NCI-H774 (cell line): Measurements from ENCODE around the gene GLMN.

ENCODE experiments used
- DNase-seq: peaks from one replicate; lab custom pipeline; 2025; lab: John Stamatoyannopoulos, UW

Gene GLMN, protein sequence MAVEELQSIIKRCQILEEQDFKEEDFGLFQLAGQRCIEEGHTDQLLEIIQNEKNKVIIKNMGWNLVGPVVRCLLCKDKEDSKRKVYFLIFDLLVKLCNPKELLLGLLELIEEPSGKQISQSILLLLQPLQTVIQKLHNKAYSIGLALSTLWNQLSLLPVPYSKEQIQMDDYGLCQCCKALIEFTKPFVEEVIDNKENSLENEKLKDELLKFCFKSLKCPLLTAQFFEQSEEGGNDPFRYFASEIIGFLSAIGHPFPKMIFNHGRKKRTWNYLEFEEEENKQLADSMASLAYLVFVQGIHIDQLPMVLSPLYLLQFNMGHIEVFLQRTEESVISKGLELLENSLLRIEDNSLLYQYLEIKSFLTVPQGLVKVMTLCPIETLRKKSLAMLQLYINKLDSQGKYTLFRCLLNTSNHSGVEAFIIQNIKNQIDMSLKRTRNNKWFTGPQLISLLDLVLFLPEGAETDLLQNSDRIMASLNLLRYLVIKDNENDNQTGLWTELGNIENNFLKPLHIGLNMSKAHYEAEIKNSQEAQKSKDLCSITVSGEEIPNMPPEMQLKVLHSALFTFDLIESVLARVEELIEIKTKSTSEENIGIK

DNA sequence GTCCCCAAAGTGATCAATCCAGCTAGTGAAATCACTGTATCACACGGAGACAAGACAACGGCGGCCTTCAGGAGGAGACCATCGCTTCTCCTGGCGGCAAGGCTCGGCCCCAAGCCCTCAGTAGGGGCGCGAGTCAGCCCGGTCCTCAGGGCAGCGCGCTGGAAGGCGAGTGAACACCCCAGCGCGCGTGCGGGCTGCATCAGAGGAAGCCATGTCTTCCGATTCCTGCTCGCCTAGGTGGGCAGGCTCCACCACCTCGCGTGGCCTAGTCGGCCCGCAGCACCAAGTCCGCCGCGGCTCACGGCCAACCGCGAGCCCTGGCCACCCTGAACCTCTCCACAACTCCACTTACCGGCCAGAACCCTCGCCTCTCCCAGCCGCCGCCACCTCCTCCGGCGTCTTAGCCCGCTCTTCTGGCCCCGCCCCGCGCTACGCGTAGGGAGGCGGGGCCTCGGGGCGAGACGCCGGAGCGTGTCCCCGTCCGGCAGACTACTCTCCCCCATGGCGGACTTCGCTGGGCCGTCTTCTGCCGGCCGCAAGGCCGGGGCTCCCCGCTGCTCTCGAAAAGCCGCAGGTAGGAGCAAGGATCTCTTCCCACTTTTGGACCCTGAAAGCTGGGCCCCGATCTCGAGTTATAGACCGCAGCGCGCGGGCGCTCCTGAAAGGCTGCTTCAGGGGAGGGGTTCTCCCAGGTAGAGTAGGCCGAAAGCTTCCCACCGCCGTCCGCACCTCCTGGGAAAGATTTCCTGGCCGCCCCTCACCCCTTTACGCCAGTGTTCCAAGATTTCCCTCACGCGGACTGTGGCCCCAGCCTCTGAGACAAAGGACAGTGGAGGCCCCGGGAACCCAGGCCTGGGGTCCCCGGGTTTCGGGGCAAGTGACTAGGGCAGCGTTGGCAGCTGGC is at the start of gene GLMN, which contains the start of gene RPAP2:
Gene GLMN, minus strand, starts transcription at position 415 of the 904 bp plus-strand sequence. CDS start 988 bp downstream, outside the sequence.
Gene RPAP2, plus strand, starts transcription at position 487 of the 904 bp plus-strand sequence. Its CDS starts 15 bp downstream, at position 502.
- DNase-seq = peak; percentile 78

DNA sequence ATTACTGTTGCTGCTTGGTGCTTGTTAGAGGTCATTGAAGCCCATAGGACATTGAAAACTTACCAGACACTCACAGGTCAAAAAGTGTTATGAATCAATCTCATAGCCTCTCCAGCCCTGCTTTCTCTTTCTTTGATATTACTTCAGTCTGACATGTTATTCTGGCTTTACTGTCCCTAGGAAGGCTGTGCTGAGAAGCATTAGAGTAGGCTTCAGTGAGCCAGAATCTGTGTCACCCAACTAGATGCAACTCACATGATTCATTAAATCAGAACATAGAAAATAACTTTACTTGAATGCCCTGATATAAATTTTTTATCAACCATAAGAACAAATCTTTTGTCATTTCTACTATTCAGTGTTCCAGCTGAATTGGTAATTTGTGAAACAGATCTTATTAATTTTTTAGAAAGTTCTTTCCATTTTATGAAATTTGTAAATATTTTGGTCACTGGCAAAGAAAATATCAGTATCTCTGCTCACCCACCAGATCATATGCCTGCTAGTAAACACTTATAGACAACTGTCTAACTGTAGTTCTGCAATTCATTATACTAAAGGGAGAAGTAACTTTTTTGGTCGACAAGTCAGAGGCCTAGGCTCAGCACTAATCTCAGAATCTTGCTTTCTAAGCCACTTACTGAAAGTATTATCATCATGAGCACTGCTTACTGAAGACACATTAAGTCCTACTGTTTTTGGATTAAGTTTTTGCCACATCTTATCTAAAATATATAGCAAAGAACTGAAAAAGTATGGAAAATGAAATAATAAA is 48.3 kb upstream of the GLMN start:
- DNase-seq = no peak

DNA sequence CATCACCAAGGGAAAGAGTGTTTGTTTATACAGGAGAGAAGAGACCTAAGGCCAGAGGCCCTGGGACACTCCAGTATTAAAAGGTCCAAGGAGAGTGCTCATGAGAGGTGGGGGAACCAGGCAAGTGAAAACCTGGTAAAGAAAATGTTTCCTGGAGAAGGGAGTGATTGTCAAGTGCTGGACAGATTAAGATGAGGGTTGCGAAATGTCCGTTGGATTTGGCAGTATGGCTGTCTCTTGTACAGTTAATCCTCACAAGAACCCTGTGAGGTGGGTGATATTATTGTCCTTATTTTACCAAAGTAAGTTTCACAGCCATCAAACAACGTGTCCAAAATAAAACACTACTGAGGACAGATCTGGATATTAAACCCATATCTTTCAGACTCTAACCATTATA is 44.3 kb upstream of the GLMN start:
- no peak for DNase-seq

DNA sequence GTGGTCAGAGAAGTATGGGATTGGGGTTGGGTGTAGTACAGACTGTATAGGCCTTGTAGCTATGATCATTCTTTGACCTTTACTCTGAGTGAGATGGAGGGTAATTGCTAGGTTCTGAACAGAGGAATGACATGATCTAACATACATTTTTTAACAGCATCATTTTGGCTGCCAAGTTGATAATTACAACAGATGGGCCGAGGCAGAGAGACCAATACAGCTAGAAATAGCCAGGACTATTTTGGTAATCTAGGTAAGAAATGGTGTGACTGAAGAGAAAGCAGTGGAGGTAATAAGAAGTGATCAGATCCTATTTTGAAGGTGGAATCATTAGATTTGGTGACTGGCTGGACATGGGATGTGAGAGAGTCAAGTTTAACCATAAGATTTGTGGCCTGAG is 43.6 kb upstream of the GLMN start:
- DNase-seq = no peak

DNA sequence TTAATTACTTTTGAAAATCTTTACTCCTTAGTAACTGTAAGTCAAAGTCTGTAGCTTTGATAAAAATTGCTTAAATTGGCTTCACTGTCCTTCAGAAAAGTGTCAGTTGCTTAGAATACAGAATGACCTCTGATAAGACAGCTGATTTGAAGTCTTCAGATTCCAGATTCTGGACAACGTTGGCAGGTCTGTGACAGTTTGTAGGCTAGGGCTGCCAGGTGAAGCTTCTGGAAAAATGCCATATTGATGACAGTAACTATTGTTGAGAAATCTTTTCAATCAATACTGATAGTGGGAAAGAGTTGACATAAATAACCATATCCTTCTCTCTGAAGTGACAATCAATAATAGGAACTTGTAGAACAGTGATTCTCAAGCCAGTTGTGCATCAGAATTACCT is 41.4 kb upstream of the GLMN start:
- DNase-seq = no peak

DNA sequence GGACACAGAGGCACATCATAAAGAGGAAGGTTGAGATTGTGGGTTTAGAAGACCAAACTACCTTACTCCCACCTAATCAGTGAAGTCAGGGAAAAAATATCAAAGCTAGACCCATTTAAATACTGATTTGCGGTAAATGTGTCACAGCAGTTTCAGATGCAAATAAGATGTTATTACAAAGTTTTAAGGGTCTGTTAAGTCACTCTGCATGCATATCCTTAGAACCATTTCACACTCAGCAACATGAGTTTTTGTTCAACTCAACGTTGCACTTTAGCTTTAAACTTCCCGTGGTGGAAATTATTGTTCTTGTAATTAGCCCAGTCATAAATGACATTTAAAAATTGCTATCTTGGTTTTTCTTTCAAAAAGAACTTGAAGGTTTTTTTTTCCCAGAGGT is 34.9 kb upstream of the GLMN start:
- DNase-seq = no peak

DNA sequence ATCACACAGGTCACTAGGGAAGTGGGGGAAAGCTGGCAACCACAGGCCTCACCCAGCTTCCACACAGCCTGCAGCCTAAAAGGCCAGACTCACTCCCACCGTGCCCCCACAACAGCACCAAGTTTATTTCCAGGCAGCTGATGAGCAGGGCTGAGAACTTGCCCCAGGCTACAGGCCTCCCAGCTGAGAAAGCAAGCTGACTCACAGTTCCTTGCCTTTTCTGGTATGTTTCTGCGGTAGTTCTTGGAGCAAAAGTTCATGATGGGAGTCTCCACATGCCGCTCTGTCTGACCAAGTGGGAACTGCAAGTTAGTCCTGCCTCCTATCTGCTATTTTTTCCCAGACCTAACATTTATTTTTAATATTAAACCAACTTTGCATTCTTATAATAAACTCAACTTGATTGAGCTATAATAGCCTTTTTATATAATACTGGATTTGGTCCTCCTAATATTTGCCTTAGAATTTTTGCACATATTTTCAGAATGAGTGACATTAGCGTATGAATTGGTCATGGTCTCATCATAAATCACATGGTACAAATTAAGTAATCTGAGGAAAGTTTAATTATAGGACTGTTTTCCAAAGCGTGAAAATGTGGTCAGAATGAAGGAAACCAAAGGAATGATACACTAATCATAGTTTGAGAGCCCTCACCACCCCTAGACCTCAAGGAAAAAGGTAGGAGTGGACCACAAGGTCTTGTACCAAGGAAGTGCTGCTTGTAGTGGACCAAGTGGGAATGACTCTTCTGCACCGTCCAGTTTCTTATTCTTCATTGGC is 30.8 kb upstream of the GLMN start:
- no peak for DNase-seq

DNA sequence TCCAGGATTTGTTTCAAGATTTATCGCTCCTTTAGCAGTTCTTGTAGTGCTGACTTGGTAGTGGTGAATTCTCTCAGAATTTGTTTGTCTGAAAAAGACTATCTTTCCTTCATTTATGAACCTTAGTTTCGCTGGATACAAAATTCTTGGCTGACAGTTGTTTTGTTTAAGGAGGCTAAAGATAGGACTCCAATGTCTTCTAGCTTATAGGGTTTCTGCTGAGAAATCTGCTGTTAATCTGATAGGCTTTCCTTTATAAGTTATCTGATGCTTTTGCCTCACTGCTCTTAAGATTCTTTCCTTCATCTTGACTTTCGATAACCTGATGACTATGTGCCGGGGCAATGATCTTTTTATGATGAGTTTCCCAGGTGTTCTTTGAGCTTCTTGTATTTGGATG is 29.0 kb upstream of the GLMN start:
- DNase-seq = no peak

DNA sequence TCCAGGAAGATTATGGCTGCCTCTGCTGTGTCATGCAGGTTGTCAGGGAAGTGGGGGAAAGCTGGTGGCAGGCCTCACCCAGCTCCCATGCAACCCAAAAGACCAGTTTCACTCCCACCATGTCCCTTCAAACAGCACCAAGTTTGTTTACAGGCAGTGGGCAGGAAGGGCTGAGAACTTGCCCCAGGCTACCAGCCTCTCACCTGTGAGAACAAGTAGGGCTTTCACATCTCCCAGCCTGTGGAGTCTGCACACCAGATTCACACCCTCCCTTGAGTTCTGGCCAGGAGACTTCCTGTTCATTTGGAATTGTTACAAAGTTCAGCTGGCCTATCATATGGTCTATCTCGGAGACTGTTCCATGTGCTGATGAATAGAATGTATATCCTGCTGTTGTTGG is 27.9 kb upstream of the GLMN start:
- DNase-seq = no peak

DNA sequence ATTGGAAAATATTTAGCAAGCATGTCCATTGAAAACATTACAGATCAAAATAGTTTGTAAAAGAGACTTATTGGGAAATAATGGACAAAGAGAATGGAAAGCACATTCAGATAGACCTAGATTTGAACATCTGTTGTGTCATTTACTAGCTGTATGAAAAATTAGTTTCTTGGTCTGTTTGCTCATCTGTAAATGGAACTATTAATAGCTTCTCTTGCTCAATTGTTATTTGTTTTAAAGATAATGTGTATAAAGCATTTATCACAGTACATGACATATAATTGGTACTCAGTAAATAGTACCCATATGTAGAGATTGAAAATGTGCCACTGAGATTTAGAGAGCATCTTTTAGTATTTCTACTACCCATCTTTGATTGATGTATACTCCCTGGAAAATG is 26.0 kb upstream of the GLMN start:
- no peak for DNase-seq

DNA sequence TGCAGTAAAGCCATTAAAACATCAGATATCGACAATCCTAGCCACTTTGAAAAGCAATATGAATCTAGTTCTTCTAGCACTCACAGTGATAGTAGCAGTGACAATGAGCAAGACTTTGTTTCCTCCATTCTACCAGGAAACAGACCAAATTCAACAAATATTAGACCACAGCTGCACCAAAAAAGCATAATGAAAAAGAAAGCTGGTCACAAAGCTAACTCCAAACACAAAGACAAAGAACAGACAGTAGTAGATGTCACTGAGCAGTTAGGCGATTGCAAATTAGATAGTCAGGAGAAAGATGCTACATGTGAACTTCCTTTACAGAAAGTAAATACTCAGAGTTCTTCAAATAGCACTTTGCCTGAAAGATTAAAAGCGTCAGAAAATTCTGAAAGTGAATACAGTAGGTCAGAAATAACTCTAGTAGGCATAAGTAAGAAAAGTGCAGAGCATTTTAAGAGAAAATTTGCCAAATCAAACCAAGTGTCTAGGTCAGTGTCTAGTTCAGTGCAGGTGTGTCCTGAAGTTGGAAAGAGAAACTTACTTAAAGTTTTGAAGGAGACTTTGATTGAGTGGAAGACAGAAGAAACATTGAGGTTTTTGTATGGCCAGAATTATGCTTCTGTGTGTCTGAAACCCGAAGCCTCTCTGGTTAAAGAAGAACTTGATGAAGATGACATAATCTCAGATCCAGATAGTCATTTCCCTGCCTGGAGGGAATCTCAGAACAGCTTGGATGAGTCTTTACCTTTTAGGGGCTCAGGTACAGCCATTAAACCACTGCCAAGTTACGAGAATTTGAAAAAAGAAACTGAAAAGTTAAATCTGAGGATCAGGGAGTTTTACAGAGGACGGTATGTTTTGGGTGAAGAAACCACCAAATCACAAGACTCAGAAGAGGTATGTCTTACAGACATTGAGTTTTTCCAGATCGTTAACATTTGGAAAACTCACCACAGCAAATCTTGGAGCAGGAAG is 25.0 kb upstream of the GLMN start:
- DNase-seq = no peak

DNA sequence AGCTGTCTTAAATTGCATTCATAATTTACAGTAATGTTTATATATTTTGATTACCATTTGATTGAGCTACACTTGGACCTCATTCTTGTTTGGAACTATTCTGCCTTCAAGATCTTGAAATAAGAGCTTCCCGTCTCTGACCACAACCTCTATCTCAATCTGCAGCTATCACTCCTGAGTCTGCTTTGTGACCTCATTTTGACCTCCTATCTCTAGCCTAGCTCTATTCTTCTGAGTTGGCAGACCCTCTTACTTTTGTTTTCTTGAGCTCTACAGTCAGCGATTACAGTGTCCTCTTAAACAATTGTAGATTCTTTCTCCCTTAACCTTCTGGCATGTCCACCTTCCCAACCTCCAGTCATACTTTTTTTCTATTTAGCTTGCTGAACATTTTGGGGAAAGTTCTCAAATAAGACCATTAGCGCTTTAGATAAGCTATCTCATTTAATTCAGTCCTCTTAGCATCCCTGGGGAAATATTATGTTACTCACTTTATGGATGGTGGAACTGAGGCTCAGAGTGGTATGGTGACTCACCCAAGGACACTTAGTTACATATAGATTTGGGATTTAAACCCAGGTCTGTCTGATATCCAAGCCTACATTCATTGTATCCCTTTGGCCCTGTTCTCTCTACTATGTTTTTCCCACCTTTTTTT is 19.2 kb upstream of the GLMN start:
- DNase-seq = no peak

DNA sequence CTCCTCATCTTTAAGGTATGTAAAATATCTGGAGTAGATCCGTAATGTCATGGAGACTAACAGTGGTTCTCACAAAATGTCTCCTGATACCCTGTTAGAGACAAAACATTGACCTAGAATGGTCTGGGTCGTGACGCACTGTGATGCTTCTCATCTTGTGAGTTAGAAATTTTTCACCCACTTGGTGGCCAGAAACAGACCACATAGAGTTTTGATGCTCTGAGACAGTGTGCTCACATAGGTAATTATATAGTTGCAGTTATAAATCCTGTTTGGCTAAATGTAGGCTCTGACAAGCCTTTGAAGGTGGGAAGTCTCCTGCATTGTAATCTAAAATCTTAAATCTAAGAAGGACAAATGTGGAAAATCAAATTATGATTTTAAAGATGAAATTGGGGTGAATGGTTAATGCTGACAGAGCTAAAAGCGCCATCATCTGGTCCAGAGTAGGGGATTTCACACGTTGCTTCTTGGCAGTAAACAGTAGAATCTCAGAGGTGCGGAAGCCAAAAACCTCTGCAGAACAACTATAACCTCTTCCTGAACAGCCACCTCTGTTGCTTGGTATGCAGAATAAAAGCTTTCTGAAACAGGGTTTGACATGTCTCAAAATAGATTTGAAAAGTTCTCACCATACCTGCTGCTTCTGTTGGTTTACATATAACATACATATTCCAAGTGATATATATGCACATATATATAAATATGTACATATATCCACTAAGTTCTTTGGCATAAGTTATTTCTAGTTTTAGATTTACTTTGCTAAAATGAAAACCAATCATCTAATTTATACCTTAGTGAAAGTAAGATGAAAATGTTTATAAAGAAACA is 17.2 kb upstream of the GLMN start:
- DNase-seq = no peak

DNA sequence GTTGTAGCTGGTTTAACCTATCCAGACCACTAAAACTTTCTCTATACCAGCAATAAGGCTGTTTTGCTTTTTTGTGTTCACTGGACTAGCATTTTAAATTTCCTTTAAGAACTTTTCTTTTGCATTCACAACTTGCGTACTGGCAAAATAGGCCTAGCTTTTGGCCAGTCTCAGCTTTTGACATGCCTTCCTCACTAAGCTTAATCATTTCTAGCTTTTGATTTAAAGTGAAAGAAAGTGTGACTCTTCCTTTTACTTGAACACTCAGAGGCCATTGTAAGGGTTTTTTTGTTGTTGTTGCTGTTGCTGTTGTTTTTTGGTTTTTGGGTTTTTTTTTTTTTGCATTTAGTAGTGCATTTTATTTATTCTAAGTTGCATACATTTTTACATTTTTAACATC is 15.2 kb upstream of the GLMN start:
- DNase-seq = no peak

DNA sequence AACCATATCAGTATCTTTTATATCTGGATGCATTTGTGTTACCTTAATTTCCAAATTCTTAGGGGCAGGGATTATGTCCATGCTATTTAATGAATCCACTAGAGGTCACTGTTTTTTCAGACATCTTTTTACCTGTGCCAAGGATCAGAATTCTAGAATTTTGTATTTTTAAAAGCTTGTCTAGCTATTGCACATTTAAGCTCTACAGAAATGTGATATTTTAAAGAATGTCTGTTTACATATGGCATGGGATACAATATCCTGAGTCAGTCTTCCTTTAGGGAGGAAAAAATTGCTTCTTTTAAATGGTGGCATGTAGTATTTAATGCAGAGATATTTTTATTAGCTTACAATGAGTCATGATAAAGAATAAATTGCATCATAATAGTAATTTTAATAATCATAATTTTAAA is 11.4 kb upstream of the GLMN start:
- no peak for DNase-seq

DNA sequence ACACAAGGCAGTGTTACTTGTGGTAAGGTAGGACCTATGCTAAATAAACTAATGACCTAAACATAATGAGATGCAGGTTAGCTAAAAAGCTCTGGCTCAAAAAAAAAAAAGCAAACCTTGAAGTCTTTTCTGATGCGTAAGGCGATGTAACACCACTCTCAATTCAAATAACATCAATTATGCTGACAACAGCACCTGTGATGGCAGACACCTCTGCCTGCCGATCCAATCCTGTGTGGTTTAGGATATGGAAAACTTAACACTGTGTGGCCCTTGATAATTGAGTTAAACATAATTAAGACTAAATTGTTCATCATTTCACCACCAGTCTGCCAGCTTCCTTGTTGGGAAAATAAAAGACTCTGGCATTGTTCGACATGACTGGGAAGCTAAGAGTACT is 9.2 kb upstream of the GLMN start:
- no peak for DNase-seq

DNA sequence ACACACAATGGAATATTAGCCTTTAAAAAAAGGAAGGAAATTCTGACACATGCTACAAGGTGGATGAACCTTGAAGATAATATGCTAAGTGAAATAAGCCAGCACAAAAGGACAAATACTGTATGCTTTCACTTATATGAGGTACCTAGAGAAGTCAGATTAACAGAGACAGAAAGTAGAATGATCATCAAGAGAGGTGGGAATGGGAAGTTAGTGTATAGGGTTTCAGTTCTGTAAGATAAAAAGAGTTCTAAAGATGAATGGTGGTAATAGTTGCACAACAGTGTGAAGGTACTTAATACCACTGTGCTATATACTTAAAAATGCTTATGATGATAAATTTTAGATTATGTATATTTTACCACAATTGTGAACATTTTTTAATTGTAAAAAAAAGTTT is 7.2 kb upstream of the GLMN start:
- DNase-seq = no peak

DNA sequence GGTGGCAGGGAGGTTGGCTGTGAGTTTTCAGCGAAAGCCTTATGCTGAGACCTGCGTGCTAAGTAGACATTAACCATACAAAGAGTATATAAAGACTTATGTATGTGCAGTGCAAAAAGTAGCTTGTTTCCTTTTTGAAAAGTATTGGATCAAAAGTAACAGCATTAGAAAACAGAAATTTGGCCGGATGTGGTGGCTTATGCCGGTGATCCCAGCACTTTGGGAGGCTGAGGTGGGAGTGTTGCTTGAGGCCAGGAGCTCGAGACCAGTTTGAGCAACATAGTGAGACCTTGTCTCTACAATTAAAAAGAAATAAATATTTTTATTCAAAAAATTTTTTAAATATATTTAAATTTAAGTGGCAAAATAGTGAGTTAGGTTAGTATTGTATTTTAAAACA is 2.2 kb upstream of the GLMN start:
- DNase-seq = no peak
